ENCODE results near the gene FBXL20.

The FBXL20 gene

DNA sequence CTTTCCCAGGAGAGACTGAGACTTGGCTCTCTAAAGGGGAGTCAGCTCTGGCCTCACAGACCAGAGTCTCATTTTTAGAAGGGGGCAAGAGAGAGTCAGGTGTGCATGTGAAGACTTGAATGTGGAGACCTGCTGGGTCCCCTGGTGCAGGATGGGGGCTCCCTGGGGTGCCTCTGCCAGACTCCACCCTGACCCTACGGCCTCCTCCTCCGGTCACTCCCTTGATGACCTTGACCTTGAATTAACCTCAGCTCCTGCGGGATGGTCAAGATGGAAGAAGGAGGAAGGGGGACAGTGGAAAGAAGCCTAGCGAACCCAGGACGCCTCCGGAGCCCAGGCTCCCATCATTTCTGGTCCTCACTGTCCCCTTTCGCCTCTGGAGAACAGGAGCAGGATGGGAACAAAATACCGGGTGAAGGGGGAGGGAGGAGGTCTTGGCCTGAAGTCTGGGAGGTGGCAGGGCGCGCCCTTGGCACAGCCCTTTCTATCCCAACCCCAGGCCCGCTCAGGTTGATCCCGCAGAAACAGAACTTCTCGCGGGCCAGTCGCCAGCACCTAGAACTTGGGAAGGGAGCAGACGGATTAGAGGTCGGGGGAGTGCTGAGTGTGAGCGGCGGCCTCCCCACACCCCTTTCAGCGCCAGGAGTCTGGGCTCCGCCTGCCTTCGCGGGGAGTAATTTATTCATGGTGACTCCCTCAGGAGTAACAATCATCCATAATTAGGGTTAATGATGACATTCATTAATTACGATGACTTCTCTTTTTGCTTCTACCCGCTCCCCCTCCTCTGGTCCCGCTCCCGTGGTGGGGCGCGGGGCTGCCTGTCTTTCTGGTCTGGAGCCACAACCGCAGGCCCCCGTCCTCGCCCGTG lies 177.3 kb downstream of the FBXL20 start:
- no peak for DNase-seq

DNA sequence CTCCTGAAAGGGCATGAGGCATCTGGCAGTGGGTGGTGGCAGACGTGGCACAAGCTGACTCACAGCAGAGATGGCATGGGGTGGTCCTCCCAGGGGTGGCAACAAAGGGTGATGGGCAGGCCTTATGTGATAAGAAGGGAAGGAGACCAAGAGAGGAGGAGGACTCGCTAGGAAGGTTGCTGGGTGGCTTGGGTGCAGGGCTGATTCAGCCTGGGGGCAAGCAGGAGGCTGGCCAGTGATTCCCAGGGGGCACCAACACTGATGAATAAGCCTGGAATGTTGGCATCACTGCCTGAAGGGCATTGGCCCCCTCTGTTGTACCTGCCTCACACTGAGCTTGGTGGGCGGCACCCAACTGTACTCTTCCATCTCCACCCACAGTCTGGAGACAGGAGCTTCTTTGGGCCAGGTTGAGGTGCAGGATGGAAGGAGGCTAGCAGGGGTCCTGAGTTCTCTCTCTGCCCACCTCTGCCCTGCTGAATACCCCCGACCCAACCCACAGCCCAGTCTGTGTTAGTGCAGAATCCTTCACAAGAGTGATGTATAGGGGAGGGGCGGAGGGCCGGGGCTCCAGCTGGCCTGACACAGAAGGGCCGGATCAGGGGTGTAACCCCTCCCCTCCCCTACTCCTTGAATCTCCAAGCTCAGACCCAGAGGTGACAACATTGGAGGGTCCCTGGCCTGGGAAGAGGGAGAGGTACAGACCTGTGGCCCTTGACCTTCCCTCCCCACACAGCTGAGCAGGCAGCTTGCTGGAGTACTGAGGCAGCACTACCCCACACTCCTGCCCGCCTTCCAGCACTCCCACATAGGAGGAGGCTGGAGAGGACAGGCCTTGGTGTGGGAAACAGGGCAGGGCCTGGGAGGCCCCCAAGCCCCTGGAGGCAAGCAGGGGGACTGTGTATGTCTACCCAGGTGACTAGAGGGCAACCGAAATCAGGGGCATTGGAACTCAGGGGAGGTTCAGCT lies 178.3 kb downstream of the FBXL20 start:
- DNase-seq: no peak

DNA sequence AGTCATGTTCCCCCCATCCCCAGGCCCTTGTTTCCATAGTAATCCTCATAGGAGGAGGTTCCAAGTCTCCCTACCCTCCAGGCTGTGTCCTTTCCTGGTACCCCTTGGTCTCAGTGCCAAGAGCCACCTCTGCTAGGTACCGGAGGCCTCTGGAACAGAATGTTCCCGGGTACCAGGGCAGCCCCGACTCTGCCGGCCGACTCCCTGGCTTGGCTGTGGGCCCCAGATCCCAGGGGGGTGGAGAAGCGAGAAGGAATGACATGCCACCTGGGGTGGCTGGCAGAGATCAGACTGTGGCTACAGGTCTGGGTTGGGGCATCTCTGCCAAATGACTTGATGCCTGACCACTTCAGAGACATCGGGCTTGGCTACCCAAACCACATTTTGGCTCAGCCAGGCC lies 179.3 kb downstream of the FBXL20 start:
- DNase-seq: no peak

DNA sequence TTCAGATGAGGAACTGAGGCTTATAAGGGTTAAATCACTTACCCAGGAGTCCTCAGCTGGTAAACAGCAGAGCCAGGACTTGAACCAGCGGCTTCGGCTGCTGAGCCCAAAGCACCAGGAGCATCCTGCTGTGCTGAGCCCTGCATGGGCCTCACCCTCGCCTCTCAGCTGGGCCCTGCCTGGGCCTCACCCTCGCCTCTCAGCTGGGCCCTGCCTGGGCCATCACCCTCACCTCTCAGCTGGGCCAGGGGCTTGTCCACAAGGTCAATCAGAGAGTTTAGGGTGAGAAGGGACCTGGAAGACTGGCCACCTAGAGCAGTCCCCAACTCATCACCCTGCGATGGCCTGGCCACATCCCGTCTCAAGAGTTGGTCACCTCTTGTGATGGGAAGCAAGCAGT lies 179.9 kb downstream of the FBXL20 start:
- no peak for DNase-seq

DNA sequence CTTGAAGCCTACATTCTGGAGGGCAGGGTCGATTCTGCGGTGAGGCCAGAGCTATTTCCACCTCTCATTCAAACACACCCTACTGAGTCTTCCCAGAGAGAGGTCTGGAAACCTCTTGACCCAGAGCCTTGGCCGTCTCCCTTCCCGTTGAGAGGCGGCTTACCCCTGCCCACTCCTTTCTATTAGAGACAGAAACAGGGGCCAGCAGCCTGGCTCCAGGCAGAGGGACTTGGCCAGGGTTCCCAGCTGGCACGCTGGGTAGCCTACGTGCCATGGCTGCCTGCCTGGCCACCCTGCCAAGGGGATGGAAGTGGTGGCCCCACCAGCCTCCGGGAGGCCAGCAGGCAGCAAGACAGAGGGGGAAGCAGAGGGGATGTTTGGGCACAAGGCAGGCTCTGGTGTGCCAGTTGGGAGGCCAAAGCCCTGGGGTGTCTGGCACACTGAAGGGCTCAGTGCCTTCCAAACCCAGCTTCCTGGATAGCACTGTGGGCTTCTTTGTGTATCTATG lies 181.7 kb downstream of the FBXL20 start:
- no peak for DNase-seq

DNA sequence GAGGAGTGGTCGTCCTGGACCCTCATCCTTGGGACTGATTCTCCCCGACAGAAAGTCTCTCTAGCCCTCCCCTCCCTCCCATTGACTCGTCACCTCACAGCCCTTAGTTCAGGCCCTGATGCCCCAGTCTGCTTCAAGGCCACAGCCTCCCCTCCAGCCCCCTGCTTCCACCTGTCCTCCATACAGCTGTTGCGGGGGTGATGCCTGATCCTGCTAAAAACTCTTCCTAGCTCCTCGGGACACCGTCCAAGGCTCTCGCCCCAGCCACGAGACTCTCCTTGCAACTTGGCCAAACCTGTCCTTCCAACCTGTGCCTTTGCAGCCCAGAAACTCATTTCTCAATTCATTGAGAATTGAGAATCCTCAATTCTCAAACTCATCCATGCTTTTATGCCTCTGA lies 182.5 kb downstream of the FBXL20 start:
- no peak for DNase-seq

DNA sequence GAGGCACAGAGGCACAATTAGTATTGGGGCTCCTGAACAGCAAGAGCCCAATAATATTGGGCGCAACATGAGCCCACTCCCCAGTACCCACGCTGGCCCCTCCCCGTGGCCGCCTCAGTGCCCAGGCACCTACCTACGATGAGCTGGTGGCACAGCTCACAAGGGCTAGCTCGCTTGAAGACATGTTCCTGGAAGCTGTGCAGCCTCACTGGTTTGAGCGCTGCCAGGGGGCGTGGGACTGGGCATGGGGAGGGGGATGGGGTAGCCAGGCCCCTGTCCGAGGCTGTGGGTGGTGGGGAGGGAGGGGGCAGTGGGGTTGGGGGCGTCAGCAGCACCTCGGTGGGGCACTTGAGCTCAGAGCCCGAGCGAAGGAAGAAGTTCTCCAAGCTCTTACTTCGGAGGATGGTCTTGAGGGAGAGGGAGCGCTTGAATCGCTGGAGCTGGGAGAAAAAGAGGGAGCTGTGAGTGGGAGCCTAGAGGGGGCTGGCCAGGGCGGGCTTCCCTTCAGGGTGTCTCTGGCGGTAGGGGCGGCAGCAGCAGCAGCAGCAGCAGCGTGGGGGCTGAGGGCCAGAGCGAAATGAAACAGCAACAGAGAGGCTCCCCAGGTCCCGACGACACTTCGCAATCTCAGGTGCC lies 183.6 kb downstream of the FBXL20 start:
- DNase-seq: no peak

DNA sequence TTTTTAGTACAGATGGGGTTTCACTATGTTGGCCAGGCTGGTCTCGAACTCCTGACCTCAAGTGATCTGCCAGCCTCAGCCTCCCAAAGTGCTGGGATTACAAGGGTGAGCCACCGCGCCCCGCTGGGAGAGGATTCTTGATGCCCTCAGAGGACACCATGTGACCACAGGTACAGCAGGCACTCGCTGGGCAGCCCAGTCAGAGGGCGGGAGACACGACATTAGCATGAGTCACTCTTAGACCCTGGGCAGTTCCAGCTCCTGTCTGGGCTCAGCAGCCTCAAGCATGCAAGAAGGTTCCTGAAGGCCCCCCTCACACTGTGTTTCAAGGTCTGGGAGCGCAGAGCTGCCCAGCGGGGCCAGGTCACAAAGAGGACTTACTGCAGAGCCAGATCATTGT lies 187.6 kb downstream of the FBXL20 start:
- DNase-seq: no peak

DNA sequence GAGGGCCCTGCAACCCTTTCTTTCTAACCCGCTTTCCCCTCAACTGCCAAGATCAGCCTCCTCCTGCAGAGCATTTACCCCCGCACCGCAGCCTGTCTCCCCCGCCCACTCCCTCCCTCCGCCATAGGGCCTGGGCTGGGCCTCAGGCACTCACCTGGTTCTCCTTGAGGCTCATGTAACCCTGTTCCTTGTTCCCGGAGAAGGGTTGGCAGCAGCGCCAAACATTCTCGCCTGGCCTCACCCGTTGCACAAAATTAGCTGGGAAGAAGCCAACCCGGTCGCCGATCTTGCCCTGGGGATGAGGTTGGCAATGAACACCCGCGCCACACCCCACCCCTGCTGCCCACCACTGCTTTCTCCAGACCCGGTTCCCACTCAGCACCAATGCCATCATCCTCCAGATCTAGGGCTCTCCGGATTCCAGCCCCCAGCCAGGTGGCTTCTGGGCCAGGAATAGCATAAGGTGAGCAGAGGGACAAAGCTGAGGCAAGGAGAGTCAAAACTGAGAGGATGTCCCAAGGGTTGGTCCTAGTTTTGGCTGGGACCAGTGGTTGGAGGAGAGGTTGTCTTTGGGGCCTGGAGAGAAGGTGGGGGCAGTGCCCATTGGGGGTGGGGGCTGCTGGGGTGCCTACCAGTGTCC lies 188.5 kb downstream of the FBXL20 start:
- DNase-seq: no peak

DNA sequence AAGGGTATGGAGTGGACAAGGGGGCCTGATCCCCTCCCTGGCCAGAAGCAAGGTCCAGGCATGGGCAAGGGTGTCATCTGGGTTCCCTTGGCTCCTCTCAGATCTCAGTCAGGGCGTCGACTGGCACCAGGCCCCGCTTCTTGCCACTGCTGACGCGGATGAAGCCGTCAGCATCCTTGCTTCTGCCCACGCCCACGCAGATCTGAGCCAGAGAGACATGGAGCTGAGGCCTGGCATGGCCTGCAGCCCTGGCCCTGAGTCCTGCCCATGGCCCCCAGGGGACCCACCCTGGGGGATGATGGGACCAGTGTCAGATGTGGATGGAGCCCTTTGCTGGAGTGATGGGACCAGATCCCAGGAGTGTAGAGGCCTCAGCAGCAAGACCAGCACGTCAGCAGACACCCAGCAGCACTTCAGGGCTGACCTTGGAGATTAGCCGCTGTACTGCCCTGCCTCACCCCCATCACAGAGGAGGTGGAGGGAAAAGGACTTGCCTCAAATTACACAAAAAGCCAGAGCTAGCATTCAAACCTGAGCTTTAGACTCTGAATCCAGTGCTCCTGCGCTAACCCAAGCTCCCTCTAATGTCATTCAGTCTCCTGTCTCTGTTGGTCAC lies 189.1 kb downstream of the FBXL20 start:
- no peak for DNase-seq

DNA sequence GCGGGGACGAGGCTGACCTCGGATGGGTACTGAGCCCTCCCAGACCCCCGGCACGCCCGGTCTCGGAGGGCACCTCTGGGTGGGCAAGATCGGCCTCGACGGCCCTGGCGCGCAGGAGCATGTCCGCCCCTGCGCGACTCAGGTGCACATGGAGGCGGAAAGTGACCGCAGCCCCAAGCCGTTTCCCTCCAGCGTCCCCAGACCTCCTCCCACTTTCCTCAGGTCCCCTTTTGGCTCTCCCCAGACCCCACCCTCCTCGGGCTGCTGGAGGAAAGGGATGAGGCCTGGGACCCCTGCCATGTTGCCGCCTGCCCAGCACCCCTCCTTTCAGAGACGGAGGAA lies 191.4 kb downstream of the FBXL20 start:
- no peak for DNase-seq

DNA sequence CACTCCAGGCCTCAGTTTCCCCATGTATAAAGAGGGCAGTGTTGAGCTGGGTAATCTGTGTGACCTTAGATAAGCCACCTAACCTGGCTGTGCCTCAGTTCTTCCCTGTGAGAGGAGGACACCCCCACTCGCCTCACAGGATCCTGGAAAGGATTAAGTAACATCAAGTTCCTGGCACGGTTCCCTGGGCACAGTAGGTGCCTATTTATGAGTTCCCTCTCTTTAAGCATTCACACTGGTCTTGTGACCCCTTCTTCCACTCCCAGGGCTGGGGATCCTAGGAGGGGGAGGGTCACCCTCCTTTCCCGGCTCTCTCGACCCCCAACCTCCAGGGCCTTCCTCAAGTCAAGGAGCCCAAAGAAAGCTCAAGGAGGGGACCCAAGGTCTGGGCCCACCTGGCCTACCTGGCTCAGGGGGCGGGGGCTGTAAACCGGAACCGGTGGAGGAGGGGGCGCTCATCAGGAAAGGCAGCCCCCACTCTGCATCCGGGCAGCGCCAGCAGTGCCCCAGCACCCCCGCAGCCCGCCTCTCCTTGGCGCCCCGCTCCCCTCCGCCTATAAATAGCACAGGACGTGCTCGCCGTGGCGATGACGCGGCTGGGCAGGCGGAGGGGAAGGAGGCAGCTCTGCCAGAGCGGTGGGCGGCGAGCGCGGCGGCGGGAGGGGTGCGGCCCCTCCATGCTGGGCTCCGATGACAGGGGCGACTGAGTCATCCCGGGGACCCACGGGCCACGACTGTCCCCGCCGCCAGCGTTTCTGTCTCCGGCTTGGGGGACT lies 191.9 kb downstream of the FBXL20 start:
- DNase-seq: peak; percentile 77

DNA sequence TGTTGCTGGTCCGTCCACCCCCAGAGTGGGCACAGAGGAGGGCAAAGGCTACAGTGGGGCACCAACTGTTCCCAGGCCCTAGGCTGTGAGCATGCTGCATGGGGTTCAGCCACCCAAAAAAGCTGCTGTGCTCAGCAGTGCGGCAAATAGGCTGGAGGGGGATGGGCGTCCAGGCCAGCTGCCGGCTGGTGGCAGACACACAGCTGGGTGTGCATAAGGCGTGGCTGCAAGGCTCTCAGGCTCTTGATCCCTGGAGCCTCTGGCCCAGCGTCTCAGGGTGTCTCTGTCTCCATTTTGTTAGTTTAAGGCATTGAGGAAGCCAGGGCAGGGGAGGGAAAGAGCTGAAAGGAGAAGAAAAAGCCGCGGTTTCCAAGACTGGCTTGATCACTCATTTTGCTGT lies 192.5 kb downstream of the FBXL20 start:
- peak; percentile 21 for DNase-seq

DNA sequence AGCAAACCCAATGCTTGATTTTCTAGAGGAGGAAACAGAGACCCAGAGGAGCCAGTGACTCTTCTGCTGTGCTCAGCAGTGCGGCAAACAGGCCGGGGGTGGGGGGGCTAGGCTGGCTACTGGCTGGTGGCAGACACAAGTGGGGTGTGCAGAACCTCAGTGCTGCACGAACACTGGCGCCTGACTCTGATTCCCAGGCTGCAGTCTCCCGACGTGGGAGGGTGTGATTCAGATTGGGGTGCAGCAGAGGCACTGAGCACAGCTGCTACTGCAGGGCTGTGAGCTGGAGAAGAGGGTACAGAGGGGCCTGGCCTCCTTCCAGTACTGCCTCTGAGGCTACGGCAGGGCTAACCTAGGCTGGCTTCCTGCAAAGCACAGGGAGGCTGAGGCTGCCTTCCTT lies 193.3 kb downstream of the FBXL20 start:
- DNase-seq: peak; percentile 30

DNA sequence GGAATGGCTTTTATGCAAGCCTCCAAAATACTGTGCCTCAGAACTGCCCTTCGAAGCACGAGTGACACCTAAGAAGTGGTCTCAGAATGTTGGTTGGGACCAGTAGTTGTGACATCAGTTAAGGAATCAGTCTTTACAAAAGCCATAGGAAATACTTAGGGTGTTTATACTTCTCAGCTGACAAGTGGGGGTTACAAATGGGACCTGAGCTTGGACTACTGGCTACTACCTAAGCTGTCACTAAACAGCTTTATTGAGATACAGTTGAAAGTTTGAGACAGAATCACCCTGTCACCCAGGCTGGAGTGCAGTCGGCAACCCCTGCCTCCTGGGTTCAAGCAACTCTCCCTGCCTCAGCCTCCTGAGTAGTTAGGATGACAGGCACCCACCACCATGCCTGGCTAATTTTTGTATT lies 196.3 kb downstream of the FBXL20 start:
- no peak for DNase-seq

DNA sequence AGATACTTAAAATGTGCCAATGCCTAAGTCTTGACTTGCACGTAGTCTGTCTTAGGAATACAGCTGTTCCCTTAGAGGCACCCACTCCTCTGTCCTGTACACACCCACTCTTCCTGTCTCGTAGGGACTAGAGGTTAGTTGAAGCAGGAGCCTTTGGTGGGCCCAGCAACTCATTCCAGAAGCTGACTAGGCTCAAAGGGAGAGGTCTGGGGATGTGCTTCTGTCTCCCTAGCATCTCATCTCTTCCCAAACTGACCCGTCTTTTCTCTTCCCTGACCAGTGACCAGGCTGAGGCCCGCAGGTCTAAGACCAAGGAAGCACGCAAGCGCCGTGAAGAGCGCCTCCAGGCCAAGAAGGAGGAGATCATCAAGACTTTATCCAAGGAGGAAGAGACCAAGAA lies 197.2 kb downstream of the FBXL20 start:
- no peak for DNase-seq

Data from CD4-positive, alpha-beta T cell treated with Interleukin-6 for 4 hours (primary cell).